ENCODE results near the gene KLF15. TPM values are rescaled to one million over a fixed set of nuclear protein-coding genes. Genes with fewer than 3 reads are reported as not detected.

KLF15 gene
- polyA plus RNA-seq, 2 donors = 5.0 to 8.2 TPM

- Histone ChIP-seq H3K27me3 (ENCODE audit: control insufficient read depth in 1 of 2, insufficient read depth in 2 of 2, low read length in 2 of 2) (peaks cover 0 to 6% of the 10 kb centered on the region in 2 donors), H3K9me3 (ENCODE audit: control insufficient read depth in 2 of 2, insufficient read depth in 1 of 2, low read depth in 1 of 2, low read length in 1 of 2) (no peaks in the 10 kb centered on the region), H3K4me3 (ENCODE audit: low read depth in 1 of 2, low read length in 2 of 2) (no peak overlapping the region), H3K27ac (ENCODE audit: low read depth in 2 of 2, low read length in 1 of 2) (no peak overlapping the region), H3K4me1 (ENCODE audit: control insufficient read depth in 2 of 2, insufficient read depth in 2 of 2, low read length in 1 of 2) (peaks cover 4 to 5% of the 10 kb centered on the region in 2 donors), H3K36me3 (ENCODE audit: control insufficient read depth in 2 of 2, insufficient read depth in 2 of 2, low read length in 1 of 2) (no peaks in the 10 kb centered on the region)
- 89 to 90% methylated on average over 15 of the region's 15 CpGs for WGBS, 2 donors
Measured at GRCh38 chr3:126390201-126390600, 33.0 kb upstream of the KLF15 start.

DNA sequence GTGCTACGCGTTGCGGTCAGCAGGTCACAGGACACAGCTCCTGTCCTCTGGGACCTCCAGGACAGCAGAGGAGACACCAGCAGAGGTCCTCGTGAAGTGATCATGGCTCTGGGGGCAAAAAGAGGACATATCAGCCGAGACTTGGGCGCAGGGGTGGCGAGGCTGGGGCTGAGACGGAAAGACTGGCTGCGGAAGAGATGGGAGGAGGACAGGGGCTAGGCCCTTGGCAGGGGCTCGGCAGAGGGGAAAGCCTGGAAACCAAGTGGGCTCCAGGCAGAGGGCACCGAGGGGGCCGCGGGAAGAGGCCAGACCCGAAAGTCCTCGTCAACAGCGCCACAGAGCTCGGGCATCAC lies 32.6 kb upstream of the KLF15 start:
- Histone ChIP-seq H3K4me3 (ENCODE audit: low read depth in 1 of 2, low read length in 2 of 2) (no peak overlapping the region), H3K27me3 (ENCODE audit: control insufficient read depth in 1 of 2, insufficient read depth in 2 of 2, low read length in 2 of 2) (peaks cover 0 to 6% of the 10 kb centered on the region in 2 donors), H3K36me3 (ENCODE audit: control insufficient read depth in 2 of 2, insufficient read depth in 2 of 2, low read length in 1 of 2) (no peaks in the 10 kb centered on the region), H3K9me3 (ENCODE audit: control insufficient read depth in 2 of 2, insufficient read depth in 1 of 2, low read depth in 1 of 2, low read length in 1 of 2) (no peaks in the 10 kb centered on the region), H3K27ac (ENCODE audit: low read depth in 2 of 2, low read length in 1 of 2) (no peak overlapping the region), H3K4me1 (ENCODE audit: control insufficient read depth in 2 of 2, insufficient read depth in 2 of 2, low read length in 1 of 2) (peaks cover under 1 to 3% of the 10 kb centered on the region in 2 donors)
- WGBS, 2 donors = 62% methylated on average over 17 of the region's 17 CpGs

DNA sequence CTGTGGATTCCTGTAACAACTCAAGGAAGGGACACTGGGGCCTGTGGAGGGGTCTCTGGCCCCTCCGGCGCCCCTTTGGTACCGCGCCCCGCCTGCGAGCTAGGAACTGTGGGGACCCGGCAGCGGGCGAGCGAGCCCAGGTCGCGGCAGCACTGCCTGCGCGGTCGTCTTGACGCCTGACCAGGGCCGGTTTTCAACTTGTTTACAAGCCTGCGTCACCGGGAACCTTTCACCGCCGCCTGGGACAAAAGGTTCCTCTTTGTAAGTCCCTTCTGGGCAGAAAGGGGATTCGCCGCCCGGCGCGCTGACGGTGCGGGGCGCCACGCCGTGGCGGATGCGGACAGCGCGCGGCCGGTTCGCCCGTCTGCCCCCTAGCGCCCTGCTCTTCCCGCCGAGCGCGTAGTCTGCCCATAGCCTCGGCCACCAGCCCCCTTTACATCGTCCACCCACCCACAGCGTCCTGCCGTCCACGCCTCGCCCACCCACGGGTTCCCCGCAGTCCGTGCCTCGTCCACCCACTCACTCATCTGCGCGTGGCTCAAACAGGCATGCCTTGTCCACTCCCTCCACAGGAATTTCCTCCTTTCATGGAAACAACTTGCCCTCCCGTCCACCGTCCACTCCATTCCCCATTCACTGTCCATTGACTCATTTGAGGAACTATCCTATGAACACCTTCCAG lies 32.0 kb upstream of the KLF15 start:
- peak overlapping the region; percentile 4 to 17 for H3K4me3 ChIP-seq (ENCODE audit: low read depth in 1 of 2, low read length in 2 of 2)
- 2 to 4% methylated on average over 56 to 58 of the region's 58 CpGs for WGBS, 2 donors
- no peaks in the 10 kb centered on the region for H3K36me3 ChIP-seq (ENCODE audit: control insufficient read depth in 2 of 2, insufficient read depth in 2 of 2, low read length in 1 of 2)

DNA sequence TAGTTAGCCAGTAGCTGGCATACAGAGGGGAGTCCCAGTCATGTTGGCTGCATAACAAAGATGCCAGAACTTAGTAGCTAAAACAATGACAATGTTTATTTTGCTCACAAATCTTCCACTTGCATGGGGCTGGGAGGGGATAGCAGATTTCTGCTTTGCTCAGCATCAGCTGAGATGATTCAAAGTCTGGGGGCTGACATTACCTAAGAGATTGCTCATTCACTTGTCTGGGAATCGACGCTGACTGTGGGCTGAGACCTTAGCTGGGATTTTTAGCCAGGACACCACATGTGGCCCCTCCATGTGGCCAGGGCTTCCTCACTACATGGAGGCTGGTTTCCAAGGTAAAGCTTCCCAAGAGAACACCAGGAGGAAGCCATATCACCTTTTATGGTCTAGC lies 24.8 kb upstream of the KLF15 start:
- Histone ChIP-seq H3K4me1 (ENCODE audit: control insufficient read depth in 2 of 2, insufficient read depth in 2 of 2, low read length in 1 of 2) (no peaks in the 10 kb centered on the region), H3K27me3 (ENCODE audit: control insufficient read depth in 1 of 2, insufficient read depth in 2 of 2, low read length in 2 of 2) (peaks cover 0 to 3% of the 10 kb centered on the region in 2 donors), H3K36me3 (ENCODE audit: control insufficient read depth in 2 of 2, insufficient read depth in 2 of 2, low read length in 1 of 2) (no peaks in the 10 kb centered on the region), H3K4me3 (ENCODE audit: low read depth in 1 of 2, low read length in 2 of 2) (no peak overlapping the region), H3K27ac (ENCODE audit: low read depth in 2 of 2, low read length in 1 of 2) (no peak overlapping the region), H3K9me3 (ENCODE audit: control insufficient read depth in 2 of 2, insufficient read depth in 1 of 2, low read depth in 1 of 2, low read length in 1 of 2) (peaks cover 0 to 4% of the 10 kb centered on the region in 2 donors)
- WGBS, 2 donors = 37 to 39% methylated on average over 2 of the region's 2 CpGs

More for the DNA sequence above, 32.0 kb upstream of the KLF15 start:
- Histone ChIP-seq H3K27ac (ENCODE audit: low read depth in 2 of 2, low read length in 1 of 2) (peak overlapping the region; percentile 8 to 24), H3K4me1 (ENCODE audit: control insufficient read depth in 2 of 2, insufficient read depth in 2 of 2, low read length in 1 of 2) (no peaks in the 10 kb centered on the region), H3K27me3 (ENCODE audit: control insufficient read depth in 1 of 2, insufficient read depth in 2 of 2, low read length in 2 of 2) (peaks cover 0 to 1% of the 10 kb centered on the region in 2 donors), H3K9me3 (ENCODE audit: control insufficient read depth in 2 of 2, insufficient read depth in 1 of 2, low read depth in 1 of 2, low read length in 1 of 2) (no peaks in the 10 kb centered on the region)

DNA sequence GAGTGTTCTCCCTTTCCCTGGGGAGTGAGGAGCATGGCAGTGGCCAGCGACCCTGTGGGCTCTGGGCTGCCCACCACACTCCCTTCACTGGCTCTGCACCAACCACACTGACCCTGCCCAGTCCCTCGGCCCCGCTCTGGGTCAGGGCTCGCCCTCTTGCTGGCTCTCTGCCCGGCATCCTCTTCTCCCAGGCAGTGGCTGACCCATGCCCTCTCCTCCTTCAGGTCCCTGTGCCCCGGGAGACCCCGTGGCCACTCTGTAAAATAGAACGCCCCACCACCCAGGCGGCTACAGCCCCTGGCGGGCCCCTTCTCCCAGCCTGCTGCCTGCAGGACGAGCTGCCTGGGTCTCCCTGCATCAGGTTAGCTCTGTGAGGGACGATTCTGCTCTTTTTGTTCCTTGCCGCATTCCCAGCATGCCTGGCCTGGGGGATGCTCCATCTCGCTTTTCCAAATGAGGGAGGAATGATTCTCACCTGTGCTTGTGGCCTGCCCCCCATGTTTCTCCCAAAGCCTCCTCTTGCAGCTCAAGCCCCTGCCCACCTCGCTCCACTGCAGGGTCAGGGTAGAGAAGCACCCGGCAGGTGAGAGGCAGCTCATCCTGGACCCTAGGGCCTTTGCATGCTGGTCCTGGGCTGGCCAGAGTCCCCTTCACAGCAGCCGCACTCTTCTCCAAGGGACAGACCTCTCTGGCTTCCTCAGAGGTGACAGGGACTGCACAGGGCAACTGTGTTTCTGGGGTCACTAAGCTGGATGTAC lies 23.0 kb upstream of the KLF15 start:
- H3K4me3 ChIP-seq (ENCODE audit: low read depth in 1 of 2, low read length in 2 of 2) = no peak overlapping the region
- peaks cover 0 to 3% of the 10 kb centered on the region in 2 donors for H3K27me3 ChIP-seq (ENCODE audit: control insufficient read depth in 1 of 2, insufficient read depth in 2 of 2, low read length in 2 of 2)
- H3K4me1 ChIP-seq (ENCODE audit: control insufficient read depth in 2 of 2, insufficient read depth in 2 of 2, low read length in 1 of 2) = peaks cover 0 to 2% of the 10 kb centered on the region in 2 donors
- 71 to 76% methylated on average over 17 of the region's 17 CpGs for WGBS, 2 donors
- H3K36me3 ChIP-seq (ENCODE audit: control insufficient read depth in 2 of 2, insufficient read depth in 2 of 2, low read length in 1 of 2) = no peaks in the 10 kb centered on the region
- no peak overlapping the region for H3K27ac ChIP-seq (ENCODE audit: low read depth in 2 of 2, low read length in 1 of 2)
- H3K9me3 ChIP-seq (ENCODE audit: control insufficient read depth in 2 of 2, insufficient read depth in 1 of 2, low read depth in 1 of 2, low read length in 1 of 2) = peaks cover 0 to 4% of the 10 kb centered on the region in 2 donors

DNA sequence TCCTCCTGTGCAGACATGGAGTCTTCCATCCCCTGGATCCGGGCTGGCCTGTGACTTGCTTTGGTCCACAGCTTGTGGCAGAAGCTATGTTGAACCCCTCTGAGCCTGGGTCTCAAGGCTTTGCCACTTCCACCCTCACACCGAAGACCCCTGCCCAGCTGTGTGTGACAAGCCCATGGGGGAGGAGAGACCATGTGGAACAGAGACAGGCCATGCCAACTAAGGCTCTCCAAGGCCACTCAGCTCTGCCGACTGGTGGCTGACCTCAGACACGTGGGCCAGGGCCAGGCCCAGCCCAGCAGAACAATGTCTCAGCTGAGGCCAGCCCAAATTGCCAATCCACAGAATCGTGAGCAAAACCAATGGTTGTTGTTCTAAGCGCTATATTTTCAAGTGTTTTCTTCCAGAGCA lies 21.1 kb upstream of the KLF15 start:
- Histone ChIP-seq H3K27me3 (ENCODE audit: control insufficient read depth in 1 of 2, insufficient read depth in 2 of 2, low read length in 2 of 2) (peaks cover 0 to 3% of the 10 kb centered on the region in 2 donors), H3K4me1 (ENCODE audit: control insufficient read depth in 2 of 2, insufficient read depth in 2 of 2, low read length in 1 of 2) (peaks cover 0 to 2% of the 10 kb centered on the region in 2 donors), H3K9me3 (ENCODE audit: control insufficient read depth in 2 of 2, insufficient read depth in 1 of 2, low read depth in 1 of 2, low read length in 1 of 2) (peaks cover 0 to 4% of the 10 kb centered on the region in 2 donors), H3K27ac (ENCODE audit: low read depth in 2 of 2, low read length in 1 of 2) (no peak overlapping the region), H3K36me3 (ENCODE audit: control insufficient read depth in 2 of 2, insufficient read depth in 2 of 2, low read length in 1 of 2) (no peaks in the 10 kb centered on the region), H3K4me3 (ENCODE audit: low read depth in 1 of 2, low read length in 2 of 2) (no peak overlapping the region)
- WGBS, 2 donors = 72 to 77% methylated on average over 6 of the region's 6 CpGs

- H3K4me3 ChIP-seq (ENCODE audit: low read depth in 1 of 2, low read length in 2 of 2) = no peak overlapping the region
Measured at GRCh38 chr3:126377211-126377610, 20.0 kb upstream of the KLF15 start.

DNA sequence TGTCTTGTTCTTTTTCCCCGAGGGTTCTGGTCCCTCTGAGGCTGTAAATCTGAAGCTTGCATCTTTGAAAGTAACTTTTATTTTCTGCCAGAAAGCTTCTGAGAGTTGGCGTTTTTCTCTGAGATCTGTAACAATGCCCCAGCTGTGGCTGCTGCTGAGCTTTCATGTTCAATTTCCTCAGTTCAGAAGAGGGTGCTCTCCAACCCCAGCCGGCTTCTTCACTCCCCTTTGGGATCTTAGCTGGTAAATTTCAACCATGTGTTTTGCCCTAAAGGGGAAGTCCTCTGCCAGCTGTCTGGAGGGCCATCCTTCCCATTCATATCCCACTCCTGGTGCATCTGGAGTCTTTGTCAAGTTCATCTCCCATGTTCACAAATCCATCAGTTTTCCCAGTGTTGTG lies 19.2 kb upstream of the KLF15 start:
- H3K27me3 ChIP-seq (ENCODE audit: control insufficient read depth in 1 of 2, insufficient read depth in 2 of 2, low read length in 2 of 2) = peaks cover 0 to 3% of the 10 kb centered on the region in 2 donors
- 19 to 36% methylated on average over 3 of the region's 3 CpGs for WGBS, 2 donors

More at GRCh38 chr3:126377211-126377610, 20.0 kb upstream of the KLF15 start:
- 94 to 98% methylated on average over 3 of the region's 3 CpGs for WGBS, 2 donors
- H3K27me3 ChIP-seq (ENCODE audit: control insufficient read depth in 1 of 2, insufficient read depth in 2 of 2, low read length in 2 of 2) = peaks cover 0 to 3% of the 10 kb centered on the region in 2 donors
- H3K36me3 ChIP-seq (ENCODE audit: control insufficient read depth in 2 of 2, insufficient read depth in 2 of 2, low read length in 1 of 2) = no peaks in the 10 kb centered on the region
- H3K4me1 ChIP-seq (ENCODE audit: control insufficient read depth in 2 of 2, insufficient read depth in 2 of 2, low read length in 1 of 2) = peaks cover 0 to 2% of the 10 kb centered on the region in 2 donors
- no peak overlapping the region for H3K27ac ChIP-seq (ENCODE audit: low read depth in 2 of 2, low read length in 1 of 2)
- peaks cover 0 to 4% of the 10 kb centered on the region in 2 donors for H3K9me3 ChIP-seq (ENCODE audit: control insufficient read depth in 2 of 2, insufficient read depth in 1 of 2, low read depth in 1 of 2, low read length in 1 of 2)

GRCh38 chr3:126375835-126376331 lies 18.7 kb upstream of the KLF15 start:
- H3K4me3 ChIP-seq (ENCODE audit: low read depth in 1 of 2, low read length in 2 of 2) = no peak overlapping the region
- peaks cover 0 to 4% of the 10 kb centered on the region in 2 donors for H3K9me3 ChIP-seq (ENCODE audit: control insufficient read depth in 2 of 2, insufficient read depth in 1 of 2, low read depth in 1 of 2, low read length in 1 of 2)
- H3K27me3 ChIP-seq (ENCODE audit: control insufficient read depth in 1 of 2, insufficient read depth in 2 of 2, low read length in 2 of 2) = peaks cover 0 to 3% of the 10 kb centered on the region in 2 donors
- WGBS, 2 donors = 84 to 85% methylated on average over 12 to 13 of the region's 13 CpGs
- H3K27ac ChIP-seq (ENCODE audit: low read depth in 2 of 2, low read length in 1 of 2) = no peak overlapping the region
- no peaks in the 10 kb centered on the region for H3K36me3 ChIP-seq (ENCODE audit: control insufficient read depth in 2 of 2, insufficient read depth in 2 of 2, low read length in 1 of 2)
- peaks cover 0 to 2% of the 10 kb centered on the region in 2 donors for H3K4me1 ChIP-seq (ENCODE audit: control insufficient read depth in 2 of 2, insufficient read depth in 2 of 2, low read length in 1 of 2)

More for the DNA sequence above, 19.2 kb upstream of the KLF15 start:
- Histone ChIP-seq H3K4me3 (ENCODE audit: low read depth in 1 of 2, low read length in 2 of 2) (no peak overlapping the region), H3K4me1 (ENCODE audit: control insufficient read depth in 2 of 2, insufficient read depth in 2 of 2, low read length in 1 of 2) (peaks cover 0 to 2% of the 10 kb centered on the region in 2 donors), H3K9me3 (ENCODE audit: control insufficient read depth in 2 of 2, insufficient read depth in 1 of 2, low read depth in 1 of 2, low read length in 1 of 2) (peaks cover 0 to 4% of the 10 kb centered on the region in 2 donors), H3K36me3 (ENCODE audit: control insufficient read depth in 2 of 2, insufficient read depth in 2 of 2, low read length in 1 of 2) (no peaks in the 10 kb centered on the region), H3K27ac (ENCODE audit: low read depth in 2 of 2, low read length in 1 of 2) (no peak overlapping the region)
